Stomach (tissue), 9 donors: Measurements from ENCODE around the gene GPRC5C. TPM values are rescaled to one million over a fixed set of nuclear protein-coding genes. Genes with fewer than 3 reads are reported as not detected.

Experiments
- DNase-seq, 2 donors: peaks; one replicate each; pipeline versions ENCODE4 v3.0.0 to v3.0.0-alpha.2; 2013 to 2019
- H3K27ac ChIP-seq, 5 donors: fragments of 200-600 bp in 4 of 5; sonication (generic) in 4 of 5; one replicate each; pipeline ENCODE4 v1.5.1; 2013 to 2019; ENCODE audit warnings: mild to moderate bottlenecking in 1 of 5, moderate library complexity in 1 of 5
- H3K27me3 ChIP-seq, 3 donors: fragments of 200-600 bp; sonication (generic); one replicate each; pipeline ENCODE4 v1.5.1; 2017 to 2019; ENCODE audit warnings: mixed run types in 1 of 3
- H3K36me3 ChIP-seq, 4 donors: fragments of 200-600 bp; sonication (generic); 1 replicate in 3 of 4; 2 replicates in 1 of 4; pipeline ENCODE4 v1.5.1; 2016 to 2019
- H3K4me1 ChIP-seq, 4 donors: fragments of 200-600 bp; sonication (generic); one replicate each; pipeline ENCODE4 v1.5.1; 2016 to 2019
- H3K4me3 ChIP-seq, 4 donors: fragments of 200-600 bp; sonication (generic) in 3 of 4; one replicate each; pipeline ENCODE4 v1.5.1; 2016 to 2019; ENCODE audit warnings: mild to moderate bottlenecking in 1 of 4
- H3K9me3 ChIP-seq, 4 donors: fragments of 200-600 bp; sonication (generic); one replicate each; pipeline ENCODE4 v1.5.1; 2016 to 2019
- EP300 ChIP-seq: sonication (generic); formaldehyde crosslinking; IDR thresholded peaks from one replicate; pipeline ENCODE4 v1.6.1; 2017; ENCODE audit warnings: antibody characterized with exemption
- POLR2A ChIP-seq, 4 donors: fragments of 450-650 bp; IDR thresholded peaks; one replicate each; pipeline ENCODE4 v1.6.1; 2016; ENCODE audit warnings: antibody characterized with exemption in 4 of 4, control low read depth in 2 of 4, mild to moderate bottlenecking in 1 of 4, moderate library complexity in 1 of 4
- POLR2AphosphoS5 ChIP-seq, 3 donors: sonication (generic); formaldehyde crosslinking; IDR thresholded peaks; one replicate each; pipeline ENCODE4 v1.6.1; 2016; ENCODE audit warnings: antibody characterized with exemption in 3 of 3
- WGBS, 5 donors: extraction: QIAGEN DNeasy Blood & Tissue Kit in 3 of 5; methylation state at CpG; one replicate each; pipeline versions ENCODE4 v1.1.5 to v1.1.7; 2013 to 2018; 5-methylcytosine and 5-hydroxymethylcytosine counted together
- intact Hi-C: fragments of 100-400 bp; cut with DNase I; formaldehyde crosslinking; loops from one replicate; pipeline ENCODE4 v1.15.1; 2023; ENCODE audit warnings: low total_unique reads
- polyA plus RNA-seq, 3 donors: library from polyadenylated mRNA; stranded (reverse); fragments of 200-250 nt; gene quantifications; one replicate each; pipeline ENCODE4 v1.2.3, GENCODE V29; 2013
- total RNA-seq, 5 donors: library from RNA; depleted of rRNA; stranded (reverse); fragments of >200 nt; gene quantifications; one replicate each; pipeline versions ENCODE4 v1.1.0 to v1.2.3, GENCODE V29; 2014 to 2016
- TF ChIP-seq, protein P1 (sequence below), 7 experiments: fragments of 450-650 bp in 4 of 7; fragments of 200-600 bp in 3 of 7; sonication (generic) in 3 of 7; IDR thresholded peaks; one replicate each; pipeline ENCODE4 v1.5.1; 2016 to 2019; ENCODE audit warnings: antibody characterized with exemption in 7 of 7, control low read depth in 2 of 7, mild to moderate bottlenecking in 1 of 7
- donor health status: healthy with polysubstance abuse.
- donor health status: Bipolar disorder and iron deficiency.
- donor health status: healthy.

Gene GPRC5C
- total and polyA plus RNA-seq, 8 donors = 66.5 to 321 (median 129) TPM

DNA sequence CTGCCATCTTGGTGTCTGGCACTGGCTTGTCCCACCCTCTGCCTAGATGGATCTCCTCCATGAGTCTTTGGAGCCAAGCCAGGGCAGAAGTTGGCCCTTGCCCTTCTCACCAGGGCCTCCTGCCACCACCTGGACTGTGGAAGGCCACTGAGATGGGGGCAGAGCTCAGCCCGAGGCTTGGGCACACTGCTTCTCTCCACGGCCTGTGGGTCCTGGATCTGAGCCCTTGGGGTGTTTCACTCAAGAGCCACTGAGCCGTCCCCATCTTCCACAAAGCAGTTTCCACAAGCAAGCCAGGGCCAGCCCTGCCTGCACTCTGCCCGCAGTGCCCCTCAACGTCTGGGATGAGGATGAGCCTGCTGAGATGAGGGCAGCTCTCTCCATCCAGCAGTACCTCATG lies 17.9 kb downstream of the GPRC5C start:
- Histone ChIP-seq H3K9me3 (no peaks in the 10 kb centered on the region), H3K4me1 (peaks cover 65 to 69% (median 68%) of the 10 kb centered on the region in 4 donors), H3K36me3 (peaks cover 9 to 37% (median 31%) of the 10 kb centered on the region in 4 donors), H3K4me3 (no peak overlapping the region), H3K27me3 (no peaks in the 10 kb centered on the region), H3K27ac (peak overlapping the region; percentile 48 to 99 (median 82))
- DNase-seq = peak in 1 of 2 donors; percentile 69
- intact Hi-C loops = no loop called here
- TF ChIP-seq, protein P1, sequence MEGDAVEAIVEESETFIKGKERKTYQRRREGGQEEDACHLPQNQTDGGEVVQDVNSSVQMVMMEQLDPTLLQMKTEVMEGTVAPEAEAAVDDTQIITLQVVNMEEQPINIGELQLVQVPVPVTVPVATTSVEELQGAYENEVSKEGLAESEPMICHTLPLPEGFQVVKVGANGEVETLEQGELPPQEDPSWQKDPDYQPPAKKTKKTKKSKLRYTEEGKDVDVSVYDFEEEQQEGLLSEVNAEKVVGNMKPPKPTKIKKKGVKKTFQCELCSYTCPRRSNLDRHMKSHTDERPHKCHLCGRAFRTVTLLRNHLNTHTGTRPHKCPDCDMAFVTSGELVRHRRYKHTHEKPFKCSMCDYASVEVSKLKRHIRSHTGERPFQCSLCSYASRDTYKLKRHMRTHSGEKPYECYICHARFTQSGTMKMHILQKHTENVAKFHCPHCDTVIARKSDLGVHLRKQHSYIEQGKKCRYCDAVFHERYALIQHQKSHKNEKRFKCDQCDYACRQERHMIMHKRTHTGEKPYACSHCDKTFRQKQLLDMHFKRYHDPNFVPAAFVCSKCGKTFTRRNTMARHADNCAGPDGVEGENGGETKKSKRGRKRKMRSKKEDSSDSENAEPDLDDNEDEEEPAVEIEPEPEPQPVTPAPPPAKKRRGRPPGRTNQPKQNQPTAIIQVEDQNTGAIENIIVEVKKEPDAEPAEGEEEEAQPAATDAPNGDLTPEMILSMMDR (IDR thresholded peaks at IDR 0.05) = no peak
- TF ChIP-seq EP300 (no peak), POLR2AphosphoS5 (IDR thresholded peaks at IDR 0.05) (no peak), POLR2A (IDR thresholded peaks at IDR 0.05) (no peak)
- WGBS, 5 donors = 42 to 95% (median 76%) methylated on average over 3 to 5 of the region's 5 CpGs

DNA sequence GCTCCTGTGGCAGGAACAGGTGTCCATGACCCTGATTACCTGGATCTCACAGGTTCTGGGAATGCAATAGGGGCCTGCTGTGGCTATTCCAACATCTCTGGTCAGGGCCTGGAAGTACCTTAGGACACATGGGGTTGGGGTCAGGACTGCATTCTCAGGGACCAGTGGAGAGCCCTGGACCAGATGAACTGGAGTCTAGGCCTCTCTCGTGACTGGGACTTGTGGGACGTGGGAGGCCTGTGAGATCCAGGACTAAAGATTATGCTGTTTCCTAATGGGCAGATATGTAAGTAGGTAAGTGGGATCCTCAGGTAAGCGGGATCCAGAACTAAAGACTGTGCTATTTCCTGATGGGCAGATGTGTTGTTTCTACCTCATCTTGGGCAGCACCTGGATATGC lies 18.3 kb downstream of the GPRC5C start:
- Histone ChIP-seq H3K36me3 (peaks cover 9 to 33% (median 30%) of the 10 kb centered on the region in 4 donors), H3K4me3 (no peak overlapping the region), H3K27ac (peak overlapping the region; percentile 48 to 99 (median 82)), H3K4me1 (peaks cover 65 to 69% (median 68%) of the 10 kb centered on the region in 4 donors), H3K9me3 (no peaks in the 10 kb centered on the region), H3K27me3 (no peaks in the 10 kb centered on the region)
- TF ChIP-seq, protein P1 (IDR thresholded peaks at IDR 0.05) = no peak
- TF ChIP-seq EP300 = no peak
- no peak for TF ChIP-seq POLR2AphosphoS5 (IDR thresholded peaks at IDR 0.05)
- no peak for TF ChIP-seq POLR2A (IDR thresholded peaks at IDR 0.05)
- intact Hi-C loops = no loop called here
- no peak for DNase-seq
- 72 to 91% (median 83%) methylated on average over 3 of the region's 3 CpGs for WGBS, 5 donors

DNA sequence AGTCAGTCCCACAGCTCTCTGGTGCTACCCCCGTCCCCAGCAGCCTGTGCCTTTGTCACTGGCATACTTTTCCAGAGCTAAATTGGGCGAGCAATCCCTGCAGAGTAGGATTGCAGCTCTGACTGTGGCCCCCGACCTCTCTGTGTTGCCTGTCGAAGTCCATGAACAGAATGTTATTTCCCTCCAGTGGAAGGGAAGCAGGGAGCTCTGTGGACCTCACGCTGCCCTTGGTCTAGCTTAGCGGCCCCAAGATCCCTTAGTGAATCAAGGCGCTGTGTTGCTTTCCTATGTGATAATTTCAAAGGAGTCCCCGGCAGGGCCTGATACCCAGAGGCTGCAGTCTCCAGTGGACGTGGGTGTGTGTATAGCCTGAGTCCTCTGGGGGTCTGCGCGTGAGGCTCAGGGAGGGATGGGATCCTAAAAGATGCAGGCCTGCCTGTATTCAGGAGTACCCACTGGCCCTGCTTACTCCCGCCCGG lies 19.1 kb downstream of the GPRC5C start:
- peaks cover 61 to 66% (median 64%) of the 10 kb centered on the region in 4 donors for H3K4me1 ChIP-seq
- no peaks in the 10 kb centered on the region for H3K27me3 ChIP-seq
- TF ChIP-seq, protein P1 (IDR thresholded peaks at IDR 0.05) = no peak
- peaks cover 9 to 33% (median 30%) of the 10 kb centered on the region in 4 donors for H3K36me3 ChIP-seq
- WGBS, 5 donors = 70 to 85% (median 74%) methylated on average over 13 of the region's 13 CpGs
- peak overlapping the region; percentile 25 to 99 (median 90) for H3K27ac ChIP-seq
- H3K4me3 ChIP-seq = no peak overlapping the region
- no peaks in the 10 kb centered on the region for H3K9me3 ChIP-seq
- DNase-seq = no peak
- intact Hi-C loops = no loop called here

DNA sequence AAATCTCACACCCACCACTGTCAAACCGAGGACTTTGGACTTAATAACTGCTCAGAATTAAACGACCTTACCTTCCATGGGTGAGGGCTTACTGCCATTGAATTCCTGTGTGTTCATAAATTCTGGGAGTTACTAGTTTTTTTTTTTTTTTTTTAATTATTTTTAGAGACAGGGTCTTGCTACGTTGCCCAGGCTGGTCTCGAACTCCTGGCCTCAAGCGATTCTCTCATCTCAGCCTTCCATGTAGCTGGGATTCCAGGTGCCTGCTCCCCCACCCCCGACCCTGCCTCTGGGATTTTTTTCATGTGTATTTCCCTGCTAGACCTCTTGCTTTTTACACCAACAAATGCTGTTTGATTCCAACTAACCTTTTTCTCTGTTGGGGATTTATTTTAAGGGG lies 19.7 kb downstream of the GPRC5C start:
- peaks cover 55 to 64% (median 59%) of the 10 kb centered on the region in 4 donors for H3K4me1 ChIP-seq
- intact Hi-C loops = no loop called here
- H3K36me3 ChIP-seq = peaks cover 9 to 33% (median 28%) of the 10 kb centered on the region in 4 donors
- no peaks in the 10 kb centered on the region for H3K27me3 ChIP-seq
- DNase-seq = no peak
- peak overlapping the region; percentile 25 to 99 (median 90) for H3K27ac ChIP-seq
- WGBS, 5 donors = 43 to 67% (median 62%) methylated on average over 5 to 6 of the region's 6 CpGs
- no peaks in the 10 kb centered on the region for H3K9me3 ChIP-seq
- H3K4me3 ChIP-seq = no peak overlapping the region
- TF ChIP-seq POLR2A (IDR thresholded peaks at IDR 0.05) (no peak), EP300 (no peak), POLR2AphosphoS5 (IDR thresholded peaks at IDR 0.05) (no peak)
- TF ChIP-seq, protein P1 (IDR thresholded peaks at IDR 0.05) = no peak
